ENCODE measurements around the gene MED12L. TPM values are rescaled to one million over a fixed set of nuclear protein-coding genes. Genes with fewer than 3 reads are reported as not detected.

The MED12L gene
- total and polyA plus RNA-seq, 10 of the 15 experiments (the other 5 are each of a cell fraction or from before 2014, with no cell fraction given): 0.01 to 0.06 (median 0.03) TPM; not detected in 2

DNA sequence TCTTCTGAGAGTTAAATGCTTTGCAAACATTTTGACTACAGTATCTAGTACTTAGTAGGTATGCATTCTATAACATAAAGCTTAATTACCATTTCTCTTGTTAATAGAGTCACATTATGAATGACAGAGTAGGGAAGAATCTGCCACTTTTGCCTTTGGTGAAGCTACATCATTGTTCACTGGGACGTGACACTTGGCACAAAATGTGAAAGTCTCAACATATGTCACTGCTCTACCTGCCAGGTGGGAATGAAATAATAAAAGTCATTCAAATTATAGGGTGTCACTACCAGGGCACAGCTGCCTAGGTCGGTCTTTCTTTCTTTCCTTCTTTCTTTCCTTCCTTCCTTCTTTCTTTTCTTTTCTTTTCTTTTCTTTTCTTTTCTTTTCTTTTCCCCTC lies 213.5 kb downstream of the MED12L start:
- Histone ChIP-seq H3K4me2 (ENCODE audit: control insufficient read depth, insufficient read depth) (no peak overlapping the region), H3K4me1 (ENCODE audit: control insufficient read depth, insufficient read depth, low read length) (no peaks in the 10 kb centered on the region), H3K79me2 (ENCODE audit: control insufficient read depth, insufficient read depth, low read length) (no peaks in the 10 kb centered on the region), H3K27me3 (replicated peaks in 1 of 2; ENCODE audit: control insufficient read depth in 2 of 2, insufficient read depth in 2 of 2, low read length in 1 of 2) (peaks cover 0 to 2% of the 10 kb centered on the region in 2 experiments; a peak in 1 of 4 replicates), H3K36me3 (ENCODE audit: control insufficient read depth in 2 of 2, insufficient read depth in 2 of 2, low read length in 1 of 2) (no peaks in the 10 kb centered on the region), H2AFZ (ENCODE audit: control insufficient read depth, low read depth, low read length) (no peak overlapping the region), H3K27ac (ENCODE audit: control insufficient read depth, insufficient read depth) (no peak overlapping the region), H3K9me3 (replicated peaks; ENCODE audit: control insufficient read depth, insufficient read depth, low read length) (no peaks in the 10 kb centered on the region), H4K20me1 (ENCODE audit: control insufficient read depth, insufficient read depth) (no peaks in the 10 kb centered on the region), H3K4me3 (no peak overlapping the region), H3K9ac (ENCODE audit: control insufficient read depth, insufficient read depth, low read length) (no peak overlapping the region)
- CTCF ChIA-PET: no interaction called here
- FAIRE-seq (no peak), ATAC-seq (no peak), DNase-seq (ENCODE audit: low read depth, low spot score) (no peak)
- RAD21 ChIA-PET (ENCODE audit: unreplicated experiment): no interaction called here
- BruUV-seq (replicated peaks): no TSS peak
- TF ChIP-seq SP1 (IDR thresholded peaks at IDR 0.05; ENCODE audit: low read depth, low read length): no peak
- TF ChIP-seq ZNF24 (IDR thresholded peaks at IDR 0.05): no peak
- TF ChIP-seq TBL1XR1 (IDR thresholded peaks at IDR 0.05; ENCODE audit: low read depth, low read length): no peak
- TF ChIP-seq SMC3 (IDR thresholded peaks at IDR 0.05; ENCODE audit: borderline replicate concordance, low read length): no peak
- no peak for TF ChIP-seq NR2F1 (conservative IDR thresholded peaks at IDR 0.05)
- TF ChIP-seq, protein P1, sequence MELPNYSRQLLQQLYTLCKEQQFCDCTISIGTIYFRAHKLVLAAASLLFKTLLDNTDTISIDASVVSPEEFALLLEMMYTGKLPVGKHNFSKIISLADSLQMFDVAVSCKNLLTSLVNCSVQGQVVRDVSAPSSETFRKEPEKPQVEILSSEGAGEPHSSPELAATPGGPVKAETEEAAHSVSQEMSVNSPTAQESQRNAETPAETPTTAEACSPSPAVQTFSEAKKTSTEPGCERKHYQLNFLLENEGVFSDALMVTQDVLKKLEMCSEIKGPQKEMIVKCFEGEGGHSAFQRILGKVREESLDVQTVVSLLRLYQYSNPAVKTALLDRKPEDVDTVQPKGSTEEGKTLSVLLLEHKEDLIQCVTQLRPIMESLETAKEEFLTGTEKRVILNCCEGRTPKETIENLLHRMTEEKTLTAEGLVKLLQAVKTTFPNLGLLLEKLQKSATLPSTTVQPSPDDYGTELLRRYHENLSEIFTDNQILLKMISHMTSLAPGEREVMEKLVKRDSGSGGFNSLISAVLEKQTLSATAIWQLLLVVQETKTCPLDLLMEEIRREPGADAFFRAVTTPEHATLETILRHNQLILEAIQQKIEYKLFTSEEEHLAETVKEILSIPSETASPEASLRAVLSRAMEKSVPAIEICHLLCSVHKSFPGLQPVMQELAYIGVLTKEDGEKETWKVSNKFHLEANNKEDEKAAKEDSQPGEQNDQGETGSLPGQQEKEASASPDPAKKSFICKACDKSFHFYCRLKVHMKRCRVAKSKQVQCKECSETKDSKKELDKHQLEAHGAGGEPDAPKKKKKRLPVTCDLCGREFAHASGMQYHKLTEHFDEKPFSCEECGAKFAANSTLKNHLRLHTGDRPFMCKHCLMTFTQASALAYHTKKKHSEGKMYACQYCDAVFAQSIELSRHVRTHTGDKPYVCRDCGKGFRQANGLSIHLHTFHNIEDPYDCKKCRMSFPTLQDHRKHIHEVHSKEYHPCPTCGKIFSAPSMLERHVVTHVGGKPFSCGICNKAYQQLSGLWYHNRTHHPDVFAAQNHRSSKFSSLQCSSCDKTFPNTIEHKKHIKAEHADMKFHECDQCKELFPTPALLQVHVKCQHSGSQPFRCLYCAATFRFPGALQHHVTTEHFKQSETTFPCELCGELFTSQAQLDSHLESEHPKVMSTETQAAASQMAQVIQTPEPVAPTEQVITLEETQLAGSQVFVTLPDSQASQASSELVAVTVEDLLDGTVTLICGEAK (IDR thresholded peaks at IDR 0.05; ENCODE audit: borderline replicate concordance): no peak
- TF ChIP-seq, protein P2, sequence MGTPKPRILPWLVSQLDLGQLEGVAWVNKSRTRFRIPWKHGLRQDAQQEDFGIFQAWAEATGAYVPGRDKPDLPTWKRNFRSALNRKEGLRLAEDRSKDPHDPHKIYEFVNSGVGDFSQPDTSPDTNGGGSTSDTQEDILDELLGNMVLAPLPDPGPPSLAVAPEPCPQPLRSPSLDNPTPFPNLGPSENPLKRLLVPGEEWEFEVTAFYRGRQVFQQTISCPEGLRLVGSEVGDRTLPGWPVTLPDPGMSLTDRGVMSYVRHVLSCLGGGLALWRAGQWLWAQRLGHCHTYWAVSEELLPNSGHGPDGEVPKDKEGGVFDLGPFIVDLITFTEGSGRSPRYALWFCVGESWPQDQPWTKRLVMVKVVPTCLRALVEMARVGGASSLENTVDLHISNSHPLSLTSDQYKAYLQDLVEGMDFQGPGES (IDR thresholded peaks at IDR 0.05): no peak
- TF ChIP-seq ATF2 (IDR thresholded peaks at IDR 0.05; ENCODE audit: low read length): no peak
- TF ChIP-seq EGR1 (IDR thresholded peaks at IDR 0.05; ENCODE audit: borderline replicate concordance in 1 of 2, low read depth in 2 of 2, low read length in 2 of 2): no peak
- no peak for TF ChIP-seq YY1 (IDR thresholded peaks at IDR 0.05; ENCODE audit: low read depth, low read length)
- TF ChIP-seq MEF2B (IDR thresholded peaks at IDR 0.05; ENCODE audit: partially characterized antibody, poor library complexity, severe bottlenecking): no peak
- TF ChIP-seq RBBP5 (conservative IDR thresholded peaks at IDR 0.05): no peak
- no peak for TF ChIP-seq STAT3 (IDR thresholded peaks at IDR 0.05; ENCODE audit: low read depth, low read length)
- TF ChIP-seq ATF7 (IDR thresholded peaks at IDR 0.05; ENCODE audit: low read depth): no peak
- in situ Hi-C loops (cut with MboI) (no loop called here), intact Hi-C loops (cut with micrococcal nuclease; ENCODE audit: unreplicated experiment) (no loop called here)
- 15% methylated on average over 2 of the region's 2 CpGs for WGBS (ENCODE audit: insufficient coverage, insufficient replicate concordance, low lambda C conversion rate, missing lambda C conversion rate)
- SMC1A ChIA-PET (ENCODE audit: uncharacterized antibody, unreplicated experiment): no interaction called here
- POLR2A ChIA-PET: no interaction called here

Data from GM12878 (cell line).